Measurements from ENCODE around the gene LRFN3.

DNA sequence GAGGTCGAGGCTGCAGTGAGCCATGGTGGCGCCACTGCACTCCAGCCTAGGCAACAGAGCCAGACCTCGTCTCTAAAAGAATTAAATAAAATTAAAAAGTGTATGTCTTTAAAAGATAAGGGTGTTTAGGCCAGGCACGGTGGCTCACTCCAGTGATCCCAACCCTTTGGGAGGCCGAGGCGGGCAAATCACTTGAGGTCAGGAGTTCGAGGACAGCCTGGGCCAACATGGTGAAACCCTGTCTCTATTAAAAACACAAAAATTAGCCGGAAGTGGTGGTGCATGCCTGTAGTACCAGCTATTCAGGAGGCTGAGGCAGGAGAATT lies 51.4 kb downstream of the LRFN3 start:
- TF ChIP-seq CREB1 (CRISPR knock-in tag; IDR thresholded peaks at IDR 0.05): no peak
- TF ChIP-seq NR1H2 (CRISPR knock-in tag; IDR thresholded peaks at IDR 0.05): no peak
- TF ChIP-seq CTCF (IDR thresholded peaks at IDR 0.05): no peak
- TF ChIP-seq GRHL2 (CRISPR knock-in tag; IDR thresholded peaks at IDR 0.05; ENCODE audit: insufficient replicate concordance, severe bottlenecking): no peak
- TF ChIP-seq MYBL2 (CRISPR knock-in tag; IDR thresholded peaks at IDR 0.05): no peak
- no peak for TF ChIP-seq E2F4 (CRISPR knock-in tag; IDR thresholded peaks at IDR 0.05; ENCODE audit: borderline replicate concordance, low read depth)
- TF ChIP-seq SP1 (CRISPR knock-in tag; conservative IDR thresholded peaks at IDR 0.05): no peak
- TF ChIP-seq, protein P1, sequence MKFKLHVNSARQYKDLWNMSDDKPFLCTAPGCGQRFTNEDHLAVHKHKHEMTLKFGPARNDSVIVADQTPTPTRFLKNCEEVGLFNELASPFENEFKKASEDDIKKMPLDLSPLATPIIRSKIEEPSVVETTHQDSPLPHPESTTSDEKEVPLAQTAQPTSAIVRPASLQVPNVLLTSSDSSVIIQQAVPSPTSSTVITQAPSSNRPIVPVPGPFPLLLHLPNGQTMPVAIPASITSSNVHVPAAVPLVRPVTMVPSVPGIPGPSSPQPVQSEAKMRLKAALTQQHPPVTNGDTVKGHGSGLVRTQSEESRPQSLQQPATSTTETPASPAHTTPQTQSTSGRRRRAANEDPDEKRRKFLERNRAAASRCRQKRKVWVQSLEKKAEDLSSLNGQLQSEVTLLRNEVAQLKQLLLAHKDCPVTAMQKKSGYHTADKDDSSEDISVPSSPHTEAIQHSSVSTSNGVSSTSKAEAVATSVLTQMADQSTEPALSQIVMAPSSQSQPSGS (CRISPR knock-in tag; IDR thresholded peaks at IDR 0.05; ENCODE audit: borderline replicate concordance, low read depth): no peak
- no peak for TF ChIP-seq MLX (CRISPR knock-in tag; IDR thresholded peaks at IDR 0.05)
- TF ChIP-seq NR3C1 (CRISPR knock-in tag; conservative IDR thresholded peaks at IDR 0.05; ENCODE audit: low read depth): no peak

Measured in WTC11 (cell line).